ENCODE results near the gene GAREM1. TPM values are rescaled to one million over a fixed set of nuclear protein-coding genes. Genes with fewer than 3 reads are reported as not detected.

Gene GAREM1
- total RNA-seq, 1 donor from 2014 or later, result 11.0 TPM

DNA sequence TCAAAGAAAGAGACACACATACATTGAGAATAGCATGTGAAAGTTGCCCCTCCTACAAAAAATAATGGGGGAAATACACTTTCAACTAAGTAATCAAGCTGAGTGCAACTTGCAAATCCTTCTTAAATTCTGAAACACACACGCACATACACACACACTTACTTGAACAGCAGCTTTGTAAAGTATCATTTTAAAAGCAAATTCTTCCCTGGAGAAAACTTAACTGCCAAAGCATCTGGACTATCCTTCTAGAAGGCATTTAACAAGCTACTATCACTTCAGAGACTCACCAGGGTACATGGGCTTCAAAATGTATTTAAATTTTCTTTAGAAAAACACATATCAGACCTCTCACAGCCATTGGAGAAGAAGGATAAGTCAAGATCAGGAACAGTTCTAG lies 15.3 kb downstream of the GAREM1 start:
- H3K4me3 Mint-ChIP-seq (ENCODE audit: low read depth), result no peak overlapping the region
- TF ChIP-seq, protein P1, sequence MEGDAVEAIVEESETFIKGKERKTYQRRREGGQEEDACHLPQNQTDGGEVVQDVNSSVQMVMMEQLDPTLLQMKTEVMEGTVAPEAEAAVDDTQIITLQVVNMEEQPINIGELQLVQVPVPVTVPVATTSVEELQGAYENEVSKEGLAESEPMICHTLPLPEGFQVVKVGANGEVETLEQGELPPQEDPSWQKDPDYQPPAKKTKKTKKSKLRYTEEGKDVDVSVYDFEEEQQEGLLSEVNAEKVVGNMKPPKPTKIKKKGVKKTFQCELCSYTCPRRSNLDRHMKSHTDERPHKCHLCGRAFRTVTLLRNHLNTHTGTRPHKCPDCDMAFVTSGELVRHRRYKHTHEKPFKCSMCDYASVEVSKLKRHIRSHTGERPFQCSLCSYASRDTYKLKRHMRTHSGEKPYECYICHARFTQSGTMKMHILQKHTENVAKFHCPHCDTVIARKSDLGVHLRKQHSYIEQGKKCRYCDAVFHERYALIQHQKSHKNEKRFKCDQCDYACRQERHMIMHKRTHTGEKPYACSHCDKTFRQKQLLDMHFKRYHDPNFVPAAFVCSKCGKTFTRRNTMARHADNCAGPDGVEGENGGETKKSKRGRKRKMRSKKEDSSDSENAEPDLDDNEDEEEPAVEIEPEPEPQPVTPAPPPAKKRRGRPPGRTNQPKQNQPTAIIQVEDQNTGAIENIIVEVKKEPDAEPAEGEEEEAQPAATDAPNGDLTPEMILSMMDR (IDR thresholded peaks at IDR 0.05; ENCODE audit: unreplicated experiment), result no peak
- DNase-seq (ENCODE audit: low spot score, unreplicated experiment), result no peak
- H3K4me1 Mint-ChIP-seq (ENCODE audit: low read depth), result peaks cover 15% of the 10 kb centered on the region
- H3K27me3 Mint-ChIP-seq, result no peaks in the 10 kb centered on the region
- no peaks in the 10 kb centered on the region for H3K36me3 Mint-ChIP-seq (ENCODE audit: insufficient read depth)
- H3K9me3 Mint-ChIP-seq (ENCODE audit: low read depth), result no peaks in the 10 kb centered on the region
- H3K27ac Mint-ChIP-seq, result no peak overlapping the region

DNA sequence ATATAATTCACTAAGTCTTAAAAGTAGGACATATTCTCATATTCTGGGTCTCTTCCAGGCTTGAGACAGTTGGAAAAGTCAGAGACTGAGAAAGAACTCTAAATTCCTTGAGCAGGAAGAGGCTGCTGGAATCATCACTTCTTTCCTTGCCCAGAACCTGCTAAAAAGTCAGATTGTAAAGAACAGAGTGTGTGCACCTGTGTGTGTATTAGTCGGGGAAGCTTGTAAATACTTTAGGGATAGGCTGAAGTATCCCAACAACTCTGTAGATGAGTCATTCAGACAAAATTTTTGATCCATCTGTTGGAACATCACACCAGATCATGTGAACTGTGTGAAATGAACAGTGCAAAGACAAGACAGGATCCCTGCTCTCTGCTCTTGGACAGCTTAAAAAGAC lies 16.1 kb downstream of the GAREM1 start:
- H3K27me3 Mint-ChIP-seq, result no peaks in the 10 kb centered on the region
- no peak overlapping the region for H3K4me3 Mint-ChIP-seq (ENCODE audit: low read depth)
- no peaks in the 10 kb centered on the region for H3K36me3 Mint-ChIP-seq (ENCODE audit: insufficient read depth)
- no peak overlapping the region for H3K27ac Mint-ChIP-seq
- no peaks in the 10 kb centered on the region for H3K9me3 Mint-ChIP-seq (ENCODE audit: low read depth)
- peaks cover 12% of the 10 kb centered on the region for H3K4me1 Mint-ChIP-seq (ENCODE audit: low read depth)
- DNase-seq (ENCODE audit: low spot score, unreplicated experiment), result no peak
- TF ChIP-seq, protein P1 (IDR thresholded peaks at IDR 0.05; ENCODE audit: unreplicated experiment), result no peak

DNA sequence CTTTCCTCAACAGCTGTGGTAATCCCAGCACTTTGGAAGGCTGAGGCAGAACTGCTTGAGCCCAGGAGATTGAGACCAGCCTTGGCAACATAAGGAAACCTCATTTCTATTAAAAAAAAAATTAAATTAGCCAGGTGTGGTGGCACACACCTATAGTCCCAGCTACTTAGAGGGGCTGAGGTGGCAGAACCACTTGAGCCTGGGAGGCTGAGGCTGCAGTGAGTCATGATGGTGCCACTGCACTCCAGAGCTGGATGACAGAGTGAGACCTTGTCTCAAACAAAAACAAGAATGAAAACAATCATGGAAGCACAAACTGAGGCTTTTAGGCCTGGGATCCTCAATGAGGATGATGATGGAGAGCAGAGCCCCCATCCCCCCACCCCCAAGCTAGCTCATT lies 19.8 kb downstream of the GAREM1 start:
- no peak for DNase-seq (ENCODE audit: low spot score, unreplicated experiment)
- TF ChIP-seq, protein P1 (IDR thresholded peaks at IDR 0.05; ENCODE audit: unreplicated experiment), result no peak
- no peak overlapping the region for H3K4me3 Mint-ChIP-seq (ENCODE audit: low read depth)
- no peak overlapping the region for H3K27ac Mint-ChIP-seq
- no peaks in the 10 kb centered on the region for H3K9me3 Mint-ChIP-seq (ENCODE audit: low read depth)
- H3K36me3 Mint-ChIP-seq (ENCODE audit: insufficient read depth), result no peaks in the 10 kb centered on the region
- H3K27me3 Mint-ChIP-seq, result no peaks in the 10 kb centered on the region
- H3K4me1 Mint-ChIP-seq (ENCODE audit: low read depth), result peaks cover 8% of the 10 kb centered on the region

DNA sequence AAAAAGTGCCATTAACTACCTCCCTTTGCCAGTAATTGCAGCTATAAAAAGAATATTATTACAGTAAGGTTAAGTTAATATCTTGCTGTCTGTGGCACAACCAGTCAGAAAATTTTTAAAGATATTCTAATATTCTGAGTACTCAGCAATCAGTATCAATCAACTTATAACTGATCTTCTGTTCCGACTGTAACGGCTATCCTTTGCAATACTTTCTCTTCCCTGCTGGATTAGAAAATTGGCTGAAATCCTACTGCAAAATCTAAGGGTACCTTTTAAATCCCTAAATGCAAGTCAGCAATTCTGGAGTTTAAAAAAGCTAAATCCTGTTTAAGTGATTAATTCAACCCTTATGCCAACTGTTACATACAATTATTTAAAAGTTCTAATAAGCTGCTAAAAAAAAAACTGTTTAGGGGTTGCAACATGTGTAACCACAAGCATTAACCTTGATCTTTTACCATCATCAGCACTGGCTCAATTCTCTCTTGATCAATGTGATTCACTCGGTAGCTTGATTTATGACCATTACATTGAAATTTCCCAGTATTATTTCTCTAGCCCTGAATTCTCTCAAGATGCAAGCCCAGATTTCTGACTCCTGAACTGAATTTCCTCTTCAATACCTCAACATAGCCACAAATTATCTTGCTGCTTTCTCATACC lies 20.5 kb downstream of the GAREM1 start:
- TF ChIP-seq, protein P1 (IDR thresholded peaks at IDR 0.05; ENCODE audit: unreplicated experiment), result no peak
- H3K27me3 Mint-ChIP-seq, result no peaks in the 10 kb centered on the region

DNA sequence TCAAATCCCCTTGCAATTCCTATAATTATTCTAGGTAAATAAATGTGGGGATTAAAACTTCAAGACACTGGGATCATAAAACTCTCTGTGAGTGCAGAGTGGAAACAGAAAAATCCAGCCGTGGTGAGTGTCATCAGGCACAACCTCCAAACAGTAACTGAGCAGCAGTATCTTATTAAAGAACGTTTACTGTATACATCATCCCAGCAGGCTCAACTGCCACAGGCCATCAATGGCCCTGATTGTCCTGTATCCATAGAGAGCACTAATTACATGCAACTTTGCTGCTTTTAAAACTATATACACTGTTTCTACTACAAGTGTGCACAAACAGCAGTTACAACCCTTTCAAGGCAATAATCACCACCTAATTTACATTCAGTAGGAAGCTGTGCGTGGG lies 23.9 kb downstream of the GAREM1 start:
- no peak for DNase-seq (ENCODE audit: low spot score, unreplicated experiment)
- no peak overlapping the region for H3K4me3 Mint-ChIP-seq (ENCODE audit: low read depth)
- TF ChIP-seq, protein P1 (IDR thresholded peaks at IDR 0.05; ENCODE audit: unreplicated experiment), result no peak
- no peak overlapping the region for H3K27ac Mint-ChIP-seq
- no peaks in the 10 kb centered on the region for H3K9me3 Mint-ChIP-seq (ENCODE audit: low read depth)
- H3K27me3 Mint-ChIP-seq, result no peaks in the 10 kb centered on the region
- no peaks in the 10 kb centered on the region for H3K4me1 Mint-ChIP-seq (ENCODE audit: low read depth)
- no peaks in the 10 kb centered on the region for H3K36me3 Mint-ChIP-seq (ENCODE audit: insufficient read depth)

More for the DNA sequence above, 20.5 kb downstream of the GAREM1 start:
- H3K9me3 Mint-ChIP-seq (ENCODE audit: low read depth), result no peaks in the 10 kb centered on the region
- DNase-seq (ENCODE audit: low spot score, unreplicated experiment), result no peak
- peaks cover 8% of the 10 kb centered on the region for H3K4me1 Mint-ChIP-seq (ENCODE audit: low read depth)
- no peak overlapping the region for H3K27ac Mint-ChIP-seq
- no peaks in the 10 kb centered on the region for H3K36me3 Mint-ChIP-seq (ENCODE audit: insufficient read depth)
- H3K4me3 Mint-ChIP-seq (ENCODE audit: low read depth), result no peak overlapping the region

All from progenitor cell of endocrine pancreas (in vitro differentiated cells).